Naive thymus-derived CD4-positive, alpha-beta T cell (primary cell): ENCODE data around the gene RETREG3. TPM values are rescaled to one million over a fixed set of nuclear protein-coding genes. Genes with fewer than 3 reads are reported as not detected.
"Not testable (repeated sequence)": the region's sequence is repeated elsewhere in the genome, so short reads cannot be mapped to it uniquely, and the experiment has no call there.

ENCODE experiments used
- ATAC-seq: fragments of 150-1000 bp; cut with Tn5 transposase; 2 replicates; pipeline ENCODE4 v1.10.0; 2021; ENCODE audit warnings: mild to moderate bottlenecking, moderate library complexity
- CTCF ChIA-PET: fragments of 350-600 bp; sonication (Branson Sonifier 250); formaldehyde crosslinking; loops from one replicate; lab custom pipeline; 2021; ENCODE audit warnings: antibody characterized with exemption; lab: Charles Lee
- POLR2A ChIA-PET: fragments of 350-600 bp; sonication (Branson Sonifier 250); formaldehyde crosslinking; loops from one replicate; lab custom pipeline; 2021; ENCODE audit warnings: antibody characterized with exemption, inconsistent platforms; lab: Charles Lee
- DNase-seq, 9 donors: peaks; one replicate each; pipeline versions ENCODE4 v3.0.0 to v3.0.0-alpha.2; 2020 to 2022; ENCODE audit warnings: mixed read lengths in 1 of 9
- H3K27ac ChIP-seq: one replicate; pipeline ENCODE4 v1.7.0; 2013; ENCODE audit warnings: mild to moderate bottlenecking, low read depth, low read length, moderate library complexity
- H3K27me3 ChIP-seq, 2 donors: one replicate each; pipeline ENCODE4 v1.7.0; 2013; ENCODE audit warnings: low read length in 2 of 2, mild to moderate bottlenecking in 2 of 2, moderate library complexity in 2 of 2; ENCODE audit not compliant: control insufficient read depth in 2 of 2, insufficient read depth in 2 of 2
- H3K36me3 ChIP-seq, 3 experiments: 1 replicate in 2 of 3; 2 replicates in 1 of 3; pipeline ENCODE4 v1.7.0; 2013; ENCODE audit warnings: low read length in 3 of 3, mild to moderate bottlenecking in 3 of 3, moderate library complexity in 1 of 3; ENCODE audit not compliant: insufficient read depth in 3 of 3, control insufficient read depth in 2 of 3
- H3K4me1 ChIP-seq, 2 donors: one replicate each; pipeline ENCODE4 v1.7.0; 2013; ENCODE audit warnings: low read length in 2 of 2, mild to moderate bottlenecking in 2 of 2, moderate library complexity in 1 of 2; ENCODE audit not compliant: control insufficient read depth in 2 of 2, insufficient read depth in 2 of 2
- H3K4me3 ChIP-seq: 2 replicates; pipeline ENCODE4 v1.7.0; 2013; ENCODE audit warnings: mild to moderate bottlenecking, low read length
- H3K9me3 ChIP-seq, 3 experiments: 1 replicate in 2 of 3; 2 replicates in 1 of 3; pipeline ENCODE4 v1.7.0; 2013; ENCODE audit warnings: low read length in 3 of 3; ENCODE audit not compliant: control insufficient read depth in 2 of 3
- H3K27ac Mint-ChIP-seq, 9 donors: one replicate each; pipeline ENCODE4 v1.8.0; 2020 to 2022; ENCODE audit warnings: mixed read lengths in 9 of 9, mild to moderate bottlenecking in 8 of 9, moderate library complexity in 5 of 9, inconsistent platforms in 2 of 9
- H3K27me3 Mint-ChIP-seq, 5 donors: one replicate each; pipeline ENCODE4 v1.8.0; 2021 to 2022; ENCODE audit warnings: mixed read lengths in 5 of 5, mild to moderate bottlenecking in 1 of 5
- H3K36me3 Mint-ChIP-seq, 5 donors: one replicate each; pipeline ENCODE4 v1.8.0; 2020 to 2022; ENCODE audit warnings: mixed read lengths in 5 of 5, mild to moderate bottlenecking in 3 of 5, inconsistent platforms in 1 of 5
- H3K4me1 Mint-ChIP-seq, 7 donors: one replicate each; pipeline ENCODE4 v1.8.0; 2020 to 2022; ENCODE audit warnings: mixed read lengths in 7 of 7, mild to moderate bottlenecking in 3 of 7, inconsistent platforms in 1 of 7
- H3K4me3 Mint-ChIP-seq, 10 donors: one replicate each; pipeline ENCODE4 v1.8.0; 2020 to 2022; ENCODE audit warnings: mild to moderate bottlenecking in 10 of 10, mixed read lengths in 10 of 10, moderate library complexity in 6 of 10, inconsistent platforms in 2 of 10
- H3K9me3 Mint-ChIP-seq, 11 donors: one replicate each; pipeline ENCODE4 v1.8.0; 2020 to 2022; ENCODE audit warnings: mixed read lengths in 11 of 11, mild to moderate bottlenecking in 4 of 11, inconsistent platforms in 1 of 11, moderate library complexity in 1 of 11
- intact Hi-C, 2 donors: fragments of 100-400 bp; cut with micrococcal nuclease; formaldehyde crosslinking; loops; one replicate each; pipeline ENCODE4 v1.15.1; 2023
- polyA plus RNA-seq, 2 donors: library from polyadenylated mRNA; unstranded; fragments of 300-500 nt; fragmentation: Illumina TruSeq; gene quantifications; one replicate each; pipeline ENCODE4 v1.2.3, GENCODE V29; 2021
- total RNA-seq, 6 experiments: library from RNA in 5 of 6; stranded (reverse) in 5 of 6; gene quantifications; 1 replicate in 5 of 6; 2 replicates in 1 of 6; pipeline ENCODE4 v1.2.3 and lab custom pipeline; 2021 to 2026

RETREG3 gene
- total and polyA plus RNA-seq, 7 experiments from 2014 or later = 53.3 to 136 (median 124) TPM

DNA sequence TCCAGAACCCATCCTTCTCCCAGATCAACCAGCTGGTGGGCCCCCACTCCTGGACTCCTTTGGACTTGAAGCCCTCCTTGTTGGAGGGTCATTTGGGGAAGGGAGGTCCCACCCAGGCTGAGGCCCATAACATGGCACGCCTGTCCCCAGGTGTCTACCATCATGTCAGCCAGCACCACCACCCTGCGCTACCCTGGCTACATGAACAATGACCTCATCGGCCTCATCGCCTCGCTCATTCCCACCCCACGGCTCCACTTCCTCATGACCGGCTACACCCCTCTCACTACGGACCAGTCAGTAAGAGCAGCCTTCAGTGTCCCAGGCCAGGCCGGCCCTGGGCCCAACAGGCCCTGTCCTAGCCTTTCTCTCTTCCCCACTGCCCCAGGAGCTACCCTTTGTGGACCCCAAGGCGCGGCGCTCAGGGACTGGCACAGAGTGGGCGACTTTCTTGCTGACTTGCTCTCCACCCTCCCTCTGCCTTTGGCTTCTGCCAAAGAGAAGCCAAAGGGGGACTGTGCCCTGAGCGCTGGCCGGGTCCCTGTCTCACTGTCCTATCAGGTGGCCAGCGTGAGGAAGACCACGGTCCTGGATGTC, 4.6 kb upstream of the RETREG3 start:
- H3K27ac Mint-ChIP-seq = no peak overlapping the region
- Histone ChIP-seq H3K27ac (no peak overlapping the region), H3K36me3 (peaks cover 0 to 34% (median 3%) of the 10 kb centered on the region in 3 experiments), H3K27me3 (no peaks in the 10 kb centered on the region), H3K4me1 (no peaks in the 10 kb centered on the region), H3K9me3 (no peaks in the 10 kb centered on the region), H3K4me3 (no peak overlapping the region)
- ATAC-seq = no peak
- peaks cover 0 to 2% (median 0%) of the 10 kb centered on the region in 5 donors for H3K27me3 Mint-ChIP-seq
- peaks cover 0 to 3% (median 0%) of the 10 kb centered on the region in 11 donors for H3K9me3 Mint-ChIP-seq
- POLR2A ChIA-PET = interaction anchor here (0.5 kb wide), 1 partner anchor 11 kb away, joined by 4 read pairs; no protein-coding TSS in a partner anchor
- no peak overlapping the region for H3K4me3 Mint-ChIP-seq
- no peak for DNase-seq
- intact Hi-C loops = no loop called here
- CTCF ChIA-PET = interaction anchor here (0.7 kb wide), 1 partner anchor 36 kb away, joined by 3 read pairs; the partner anchor contains the start of gene PSMC3IP
- peaks cover 0 to 12% (median 5%) of the 10 kb centered on the region in 7 donors for H3K4me1 Mint-ChIP-seq
- H3K36me3 Mint-ChIP-seq = peaks cover 0 to 36% (median 12%) of the 10 kb centered on the region in 5 donors

DNA sequence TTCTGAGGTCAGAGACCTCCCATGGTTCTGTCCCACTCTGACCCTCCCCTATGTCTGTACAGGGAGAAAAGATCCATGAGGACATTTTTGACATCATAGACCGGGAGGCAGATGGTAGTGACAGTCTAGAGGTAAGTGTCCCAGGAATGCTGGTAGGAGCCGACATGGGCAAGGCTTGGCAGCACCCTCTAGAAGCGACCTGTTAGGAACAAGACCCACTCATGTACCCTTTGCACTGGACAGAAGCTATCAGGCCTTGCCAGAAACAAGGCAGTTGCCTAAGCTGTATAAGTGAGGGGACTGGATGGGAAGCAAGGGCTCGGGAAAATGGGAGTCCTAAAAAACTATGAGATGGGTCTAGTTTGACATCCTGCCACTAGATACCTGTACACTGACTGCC, 2.8 kb upstream of the RETREG3 start:
- H3K9me3 ChIP-seq = no peaks in the 10 kb centered on the region
- POLR2A ChIA-PET = interaction anchor here (0.6 to 0.9 kb wide), 2 partner anchors 22 to 34 kb away, joined by 3 to 5 read pairs; no protein-coding TSS in a partner anchor
- H3K4me3 Mint-ChIP-seq = peak overlapping the region in 1 of 10 donors; percentile 16
- peaks cover 12 to 13% of the 10 kb centered on the region in 2 donors for H3K4me1 ChIP-seq
- no peaks in the 10 kb centered on the region for H3K27me3 ChIP-seq
- ATAC-seq (no peak), DNase-seq (no peak)
- CTCF ChIA-PET = interaction anchor here (0.6 kb wide), 1 partner anchor 156 kb away, joined by 3 read pairs; no protein-coding TSS in a partner anchor
- H3K9me3 Mint-ChIP-seq = peaks cover 0 to 4% (median 0%) of the 10 kb centered on the region in 11 donors
- intact Hi-C loops = no loop called here
- peaks cover 0 to 36% (median 3%) of the 10 kb centered on the region in 3 experiments for H3K36me3 ChIP-seq
- H3K36me3 Mint-ChIP-seq = peaks cover 0 to 36% (median 12%) of the 10 kb centered on the region in 5 donors
- H3K27ac ChIP-seq = no peak overlapping the region
- H3K4me1 Mint-ChIP-seq = peaks cover 11 to 28% (median 19%) of the 10 kb centered on the region in 7 donors
- peaks cover 0 to 2% (median 0%) of the 10 kb centered on the region in 5 donors for H3K27me3 Mint-ChIP-seq
- no peak overlapping the region for H3K4me3 ChIP-seq
- no peak overlapping the region for H3K27ac Mint-ChIP-seq

DNA sequence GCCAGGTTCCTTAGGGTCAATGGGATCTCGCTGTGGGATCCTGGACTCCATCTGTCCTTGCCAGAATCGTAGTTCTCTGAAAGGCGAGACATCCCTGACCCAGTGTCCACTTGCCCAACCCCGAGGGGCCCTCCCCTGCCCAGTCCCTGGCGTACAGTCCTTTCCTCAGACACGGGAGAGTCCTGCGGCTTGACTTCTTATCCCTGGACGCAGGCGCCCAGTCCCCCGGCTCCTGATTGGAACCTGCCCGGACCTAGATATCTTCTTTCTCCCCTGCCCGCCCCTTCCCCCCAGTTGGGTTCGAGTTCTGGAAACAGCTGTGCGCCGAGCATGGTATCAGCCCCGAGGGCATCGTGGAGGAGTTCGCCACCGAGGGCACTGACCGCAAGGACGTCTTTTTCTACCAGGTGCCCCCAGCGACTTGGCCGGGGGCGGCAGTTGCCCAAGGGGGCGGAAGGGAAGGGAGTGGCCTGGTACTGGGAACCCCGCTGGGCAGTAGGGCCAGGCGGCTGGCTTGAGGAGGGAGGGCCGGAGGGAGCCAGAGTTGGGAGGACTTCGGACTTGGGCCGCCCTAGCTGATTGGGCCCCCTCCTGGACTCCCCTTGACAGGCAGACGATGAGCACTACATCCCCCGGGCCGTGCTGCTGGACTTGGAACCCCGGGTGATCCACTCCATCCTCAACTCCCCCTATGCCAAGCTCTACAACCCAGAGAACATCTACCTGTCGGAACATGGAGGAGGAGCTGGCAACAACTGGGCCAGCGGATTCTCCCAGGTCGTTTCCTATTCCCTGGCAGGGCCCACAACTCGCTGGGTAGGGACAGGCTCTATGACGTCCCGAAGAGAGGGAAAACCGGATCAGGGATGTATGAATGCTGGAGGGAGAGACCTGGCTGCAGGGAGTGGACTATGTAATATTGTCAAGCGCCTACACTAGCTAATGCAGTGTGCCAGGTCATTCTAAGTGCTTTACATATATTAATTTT, 934 bp upstream of the RETREG3 start:
- intact Hi-C loops = loop anchor here (1.0 to 5.0 kb wide), 19 partner anchors 32 to 1512 kb away; partner anchors contain the start of genes COASY (in 2 of the 2), STAT3 (in 2 of the 2), BECN1 (in 1 of the 2) and BRCA1 (in 1 of the 2)
- Mint-ChIP-seq H3K4me1 (peaks cover 30 to 47% (median 34%) of the 10 kb centered on the region in 7 donors), H3K27ac (peak overlapping the region; percentile 94 to 100 (median 97)), H3K36me3 (peaks cover 4 to 34% (median 16%) of the 10 kb centered on the region in 5 donors), H3K4me3 (peak overlapping the region; percentile 95 to 100 (median 100))
- peaks cover 25 to 29% of the 10 kb centered on the region in 2 donors for H3K4me1 ChIP-seq
- H3K9me3 Mint-ChIP-seq, ATAC-seq, H3K9me3 ChIP-seq, H3K27me3 ChIP-seq, H3K27me3 Mint-ChIP-seq: not testable (repeated sequence)
- CTCF ChIA-PET = interaction anchor here (1.0 to 2.6 kb wide), 3 partner anchors 32 to 69 kb away, joined by 3 to 17 read pairs (median 4); partner anchors contain the start of genes MLX and PSMC3IP
- H3K27ac ChIP-seq = peak overlapping the region; percentile 72
- H3K4me3 ChIP-seq = peak overlapping the region; percentile 85
- POLR2A ChIA-PET = interaction anchor here (0.6 to 3.1 kb wide), 15 partner anchors 8 to 758 kb away, joined by 3 to 28 read pairs (median 5); partner anchors contain the start of genes BECN1, PLEKHH3, PSMC3IP and TUBG2
- peak in 1 of 9 donors; percentile 15 for DNase-seq
- H3K36me3 ChIP-seq = peaks cover 0 to 27% (median 3%) of the 10 kb centered on the region in 3 experiments

DNA sequence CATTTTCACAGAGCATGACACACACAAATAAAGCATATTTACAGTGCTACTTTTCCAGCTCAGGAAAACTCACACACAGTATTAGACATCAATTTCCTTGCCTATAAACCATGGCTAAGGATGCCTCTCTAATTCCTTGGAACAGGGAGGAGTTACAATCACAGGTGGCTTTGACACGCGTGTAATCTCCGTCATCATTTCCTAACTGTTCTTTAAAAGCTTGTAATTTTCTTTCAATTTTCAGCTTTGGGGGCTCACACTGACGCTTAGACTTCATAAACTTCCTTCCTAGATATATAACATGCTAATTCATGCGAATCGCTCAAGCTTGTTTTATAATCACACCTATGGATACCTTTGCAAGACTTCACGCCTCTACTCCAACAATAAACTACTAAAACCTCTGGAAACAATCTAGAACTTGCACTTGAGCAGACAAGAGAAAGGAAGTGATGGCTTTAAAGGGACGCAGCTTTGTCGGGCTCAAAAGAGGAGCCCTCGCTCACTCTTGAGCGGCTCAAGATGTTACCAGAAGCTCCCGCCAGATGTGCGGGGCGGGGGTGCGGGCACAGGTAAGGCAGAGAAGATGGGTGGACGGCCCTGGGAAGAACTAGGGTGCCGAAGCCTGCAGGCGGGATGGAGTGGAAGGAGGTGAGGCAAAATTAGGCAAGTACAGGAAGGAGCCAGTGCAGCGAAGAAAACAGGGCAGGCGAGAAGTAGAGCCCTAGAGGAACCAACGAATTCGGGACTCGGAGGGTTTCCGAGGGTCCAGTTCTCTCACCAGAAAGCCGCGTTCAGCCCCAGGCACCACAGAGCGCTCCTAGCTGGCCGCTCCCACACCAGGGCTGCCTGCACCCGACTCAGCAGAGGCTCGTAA, 631 bp downstream of the RETREG3 start:
- CTCF ChIA-PET = interaction anchor here (0.5 to 2.6 kb wide), 11 partner anchors 10 to 398 kb away, joined by 3 to 17 read pairs (median 3); partner anchors contain the start of genes MLX, PLEKHH3 and PSMC3IP
- DNase-seq (peak in 7 of 9 donors; percentile 12 to 44 (median 36)), ATAC-seq (peak; percentile 64)
- H3K36me3 Mint-ChIP-seq = peaks cover 0 to 30% (median 13%) of the 10 kb centered on the region in 5 donors
- intact Hi-C loops = loop anchor here (1.0 to 5.0 kb wide), 19 partner anchors 30 to 1514 kb away; partner anchors contain the start of genes COASY (in 2 of the 2), STAT3 (in 2 of the 2), BECN1 (in 1 of the 2) and BRCA1 (in 1 of the 2)
- H3K27me3 Mint-ChIP-seq = peaks cover 0 to 2% (median 0%) of the 10 kb centered on the region in 5 donors
- peaks cover 40 to 62% (median 48%) of the 10 kb centered on the region in 7 donors for H3K4me1 Mint-ChIP-seq
- Histone ChIP-seq H3K36me3 (peaks cover 0 to 19% (median 0%) of the 10 kb centered on the region in 3 experiments), H3K9me3 (no peaks in the 10 kb centered on the region), H3K27me3 (no peaks in the 10 kb centered on the region), H3K27ac (peak overlapping the region; percentile 89), H3K4me3 (peak overlapping the region; percentile 85), H3K4me1 (peaks cover 30 to 38% of the 10 kb centered on the region in 2 donors)
- peak overlapping the region; percentile 94 to 100 (median 97) for H3K27ac Mint-ChIP-seq
- POLR2A ChIA-PET = interaction anchor here (0.7 to 3.1 kb wide), 24 partner anchors 9 to 920 kb away, joined by 3 to 28 read pairs (median 4); partner anchors contain the start of genes BECN1, EIF1, MLX and PSMC3IP
- H3K4me3 Mint-ChIP-seq = peak overlapping the region; percentile 95 to 100 (median 100)
- H3K9me3 Mint-ChIP-seq = peaks cover 0 to 4% (median 0%) of the 10 kb centered on the region in 11 donors

DNA sequence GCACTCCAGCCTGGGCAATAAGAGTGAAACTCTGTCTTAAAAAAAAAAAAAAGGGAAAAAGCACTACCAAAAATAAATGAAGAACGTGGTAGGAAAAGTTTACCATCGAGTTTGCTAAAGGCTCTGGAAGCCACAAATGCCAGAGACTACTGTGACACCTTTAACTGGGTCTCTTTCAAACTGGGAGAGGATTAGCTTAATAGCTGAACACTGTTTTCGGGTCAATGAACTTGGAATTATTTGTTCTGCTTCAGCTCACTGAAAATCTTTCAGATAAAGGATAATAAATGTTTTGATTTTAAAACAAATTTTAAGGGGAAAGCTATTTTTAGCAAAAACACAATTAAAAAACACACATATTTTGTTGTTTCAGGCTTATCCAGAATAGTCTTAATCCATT, 1.4 kb downstream of the RETREG3 start:
- H3K27me3 ChIP-seq = no peaks in the 10 kb centered on the region
- peak overlapping the region; percentile 89 for H3K27ac ChIP-seq
- ChIA-PET POLR2A (interaction anchor here (0.7 to 3.1 kb wide), 13 partner anchors 9 to 1496 kb away, joined by 3 to 28 read pairs (median 4); partner anchors contain the start of genes EIF1, MLX and PSMC3IP), CTCF (interaction anchor here (0.7 to 2.6 kb wide), 6 partner anchors 26 to 148 kb away, joined by 3 to 17 read pairs (median 3); partner anchors contain the start of genes PLEKHH3 and PSMC3IP)
- peaks cover 0 to 14% (median 0%) of the 10 kb centered on the region in 3 experiments for H3K36me3 ChIP-seq
- ATAC-seq = no peak
- peaks cover 30 to 38% of the 10 kb centered on the region in 2 donors for H3K4me1 ChIP-seq
- Mint-ChIP-seq H3K27me3 (peaks cover 0 to 2% (median 0%) of the 10 kb centered on the region in 5 donors), H3K9me3 (peaks cover 0 to 4% (median 0%) of the 10 kb centered on the region in 11 donors), H3K36me3 (peaks cover 3 to 32% (median 18%) of the 10 kb centered on the region in 5 donors), H3K27ac (peak overlapping the region in 8 of 9 donors; percentile 94 to 100 (median 98)), H3K4me3 (peak overlapping the region; percentile 95 to 100 (median 100)), H3K4me1 (peaks cover 45 to 70% (median 55%) of the 10 kb centered on the region in 7 donors)
- DNase-seq = no peak
- no peaks in the 10 kb centered on the region for H3K9me3 ChIP-seq
- intact Hi-C loops = loop anchor here (2.0 to 5.0 kb wide), 9 partner anchors 45 to 1515 kb away; partner anchors contain the start of genes COASY (in 2 of the 2), CNP (in 1 of the 2), DHX8 (in 1 of the 2) and HDAC5 (in 1 of the 2)
- H3K4me3 ChIP-seq = peak overlapping the region; percentile 85
